NCI-H69 (cell line): ENCODE measurements around the gene MORN1.
"Not testable (repeated sequence)": the region's sequence is repeated elsewhere in the genome, so short reads cannot be mapped to it uniquely, and the experiment has no call there.

ENCODE experiments used
- DNase-seq: peaks from one replicate; lab custom pipeline; 2025; lab: John Stamatoyannopoulos, UW

The MORN1 gene

GRCh38 chr1:2339206-2340085, 51.9 kb downstream of the MORN1 start:
- no peak for DNase-seq

DNA sequence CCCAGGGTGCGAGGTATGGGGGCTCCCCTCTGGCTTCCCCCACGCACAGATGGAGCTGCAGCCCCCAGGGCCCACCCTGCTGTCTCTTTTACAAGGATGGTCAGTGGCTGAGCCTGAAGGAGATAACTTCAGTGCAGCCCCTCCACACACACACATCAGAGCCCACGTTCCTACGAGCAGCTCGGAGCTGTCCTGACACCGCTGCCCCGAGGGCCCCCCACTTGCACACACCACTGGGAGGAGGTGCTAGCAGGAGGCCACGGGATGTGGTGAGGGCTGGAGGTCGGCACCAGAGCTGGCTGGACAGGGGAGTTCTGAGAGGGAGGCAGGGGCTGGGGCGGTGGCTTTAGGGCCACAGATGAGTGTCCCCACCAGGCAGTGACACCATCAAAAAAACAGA, 53.9 kb downstream of the MORN1 start:
- no peak for DNase-seq

DNA sequence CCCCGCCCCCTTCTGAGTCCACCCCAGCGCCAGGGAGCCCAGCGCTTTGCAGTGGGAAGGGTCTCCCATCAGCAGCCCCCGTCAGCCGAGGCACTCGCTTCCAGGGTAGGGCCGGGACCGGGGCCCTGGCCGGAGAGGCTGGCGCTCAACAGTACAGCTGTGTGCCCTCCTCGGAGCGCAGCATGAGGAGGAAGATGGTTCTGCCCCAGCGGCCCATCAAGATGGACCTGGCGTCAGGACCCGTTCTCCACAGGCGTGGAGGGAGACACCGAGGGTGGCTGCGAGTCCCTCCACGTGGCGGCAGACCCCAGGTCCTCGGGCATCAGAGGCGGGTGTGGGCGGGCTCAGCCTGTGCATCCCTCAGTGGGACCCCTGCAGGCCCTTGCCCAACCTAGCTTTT, 54.3 kb downstream of the MORN1 start:
- DNase-seq = no peak

DNA sequence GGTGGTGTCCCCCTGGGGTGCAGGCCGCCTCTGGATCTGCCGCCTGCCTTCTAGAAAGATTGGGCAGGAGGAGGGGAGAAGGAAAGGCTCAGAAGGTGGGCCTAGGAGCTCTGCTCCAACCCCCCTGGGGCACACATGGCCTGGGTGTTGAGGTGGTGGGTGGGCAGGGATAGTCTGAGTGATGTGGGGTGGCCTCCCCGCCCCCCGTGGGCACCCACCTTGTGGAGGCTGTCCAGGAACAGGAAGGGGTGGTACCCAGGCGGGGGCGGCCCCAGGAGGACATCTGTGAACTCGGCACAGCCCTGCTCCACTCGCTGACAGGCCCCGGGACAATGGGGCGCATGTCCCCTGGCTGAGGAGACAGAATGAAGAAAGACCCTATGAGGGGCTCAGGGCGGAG, 54.9 kb downstream of the MORN1 start:
- no peak for DNase-seq

GRCh38 chr1:2335721-2336455, 55.5 kb downstream of the MORN1 start:
- DNase-seq = peak; percentile 42

DNA sequence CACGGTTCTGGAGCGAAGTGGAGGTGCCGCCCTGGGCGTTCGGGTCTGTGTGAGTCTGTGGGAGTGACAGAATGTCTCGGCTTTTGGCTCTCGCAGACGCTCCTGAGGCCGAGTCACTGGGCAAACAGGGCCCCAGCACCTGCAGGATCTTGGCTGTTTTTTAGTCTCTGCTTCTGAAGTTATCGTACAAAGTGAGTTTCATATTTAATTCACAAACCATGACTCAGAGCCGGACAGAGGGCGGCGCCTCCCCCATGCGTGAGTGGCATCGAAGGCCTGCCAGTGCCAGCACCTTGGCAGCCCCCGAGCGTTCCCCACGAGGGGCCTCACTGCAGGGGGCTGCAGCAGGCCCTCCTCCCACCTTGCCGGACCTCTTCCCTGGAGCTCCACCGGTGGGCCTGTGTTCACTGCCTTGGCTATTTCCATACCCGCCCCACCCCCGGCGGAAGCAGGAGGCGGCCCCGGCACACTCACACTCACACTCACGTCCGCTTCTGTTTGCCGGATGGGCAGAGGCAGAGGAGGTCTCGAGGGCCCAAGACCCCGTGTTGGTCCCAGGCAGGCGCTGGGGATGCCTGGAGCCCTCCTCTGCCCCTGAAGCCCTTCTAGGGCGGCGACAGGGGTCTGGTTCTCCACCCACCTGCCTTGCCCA, 56.3 kb downstream of the MORN1 start:
- no peak for DNase-seq

GRCh38 chr1:2334366-2334765, 57.0 kb downstream of the MORN1 start:
- DNase-seq = no peak

GRCh38 chr1:2331580-2331979, 59.8 kb downstream of the MORN1 start:
- DNase-seq = not testable (repeated sequence)

DNA sequence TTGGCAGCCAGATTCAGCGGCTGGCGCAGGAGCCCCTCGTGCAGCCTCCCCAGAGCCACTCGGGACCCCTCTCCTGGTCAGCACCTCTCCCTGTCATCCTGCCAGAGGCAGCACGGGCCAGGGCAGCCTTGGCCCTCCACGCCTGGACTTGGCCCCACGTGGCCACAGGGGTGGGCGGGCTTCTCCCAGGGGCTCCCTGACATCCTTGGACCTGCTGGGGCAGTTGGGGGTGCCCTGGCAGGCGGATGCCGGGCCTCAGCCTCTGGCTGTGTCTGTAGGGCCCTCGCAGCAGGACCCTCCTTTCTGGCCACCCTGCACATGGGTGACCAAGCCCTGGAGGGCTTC, 60.2 kb downstream of the MORN1 start:
- DNase-seq = no peak

DNA sequence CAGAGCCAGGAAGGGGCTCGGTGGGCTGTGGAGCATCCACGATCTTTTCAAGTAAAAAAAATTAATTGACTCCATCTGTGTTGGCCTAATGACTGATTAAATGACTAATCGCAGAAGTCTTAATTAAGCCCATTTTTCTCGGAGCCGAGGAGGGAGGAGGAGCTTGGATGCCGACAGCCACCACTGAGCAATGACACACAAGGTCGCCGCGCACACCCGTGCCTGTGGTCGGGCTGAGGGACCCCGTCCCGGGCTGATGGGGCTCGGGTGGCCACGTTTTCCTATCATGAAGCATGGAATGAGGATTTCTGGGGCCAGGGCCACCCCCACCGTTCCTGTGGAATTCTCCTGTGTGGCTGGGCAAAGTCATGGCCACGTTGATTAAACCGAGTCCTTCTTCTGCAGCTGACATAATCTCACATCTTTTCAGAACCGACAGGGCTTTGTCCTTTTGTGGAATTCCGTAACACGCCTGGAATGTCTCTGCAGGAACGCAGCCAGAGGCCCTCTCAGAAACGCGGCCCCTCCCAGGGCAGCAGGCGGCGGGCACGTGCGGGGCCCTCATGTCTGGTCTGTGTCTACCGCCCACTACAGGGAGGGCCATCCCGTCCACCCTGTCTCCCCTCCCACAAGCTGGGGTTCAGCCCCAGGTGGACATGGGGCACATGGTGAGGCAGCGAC, 60.7 kb downstream of the MORN1 start:
- no peak for DNase-seq

DNA sequence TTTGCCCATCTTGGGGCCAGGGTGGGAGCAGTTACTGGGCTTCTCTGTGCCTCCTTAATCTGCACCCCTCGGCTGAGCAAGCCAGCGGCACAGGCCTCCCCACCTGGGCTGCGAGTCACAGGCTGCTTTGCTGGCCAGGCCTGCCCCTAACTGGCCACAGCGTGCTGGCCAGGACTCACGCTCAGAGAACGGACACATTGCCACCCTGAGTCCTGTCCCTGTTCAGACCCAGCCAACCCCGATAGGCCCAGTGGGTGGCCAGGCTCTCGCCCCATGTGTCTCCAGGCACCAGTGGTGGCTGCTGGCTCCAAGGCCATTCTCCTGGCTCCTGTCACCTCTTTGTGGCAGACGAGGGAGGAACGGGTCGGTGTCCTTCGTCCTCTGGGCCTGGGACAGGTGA, 61.3 kb downstream of the MORN1 start:
- no peak for DNase-seq

- peak; percentile 31 for DNase-seq
Observed at GRCh38 chr1:2328676-2329455, 62.5 kb downstream of the MORN1 start.

DNA sequence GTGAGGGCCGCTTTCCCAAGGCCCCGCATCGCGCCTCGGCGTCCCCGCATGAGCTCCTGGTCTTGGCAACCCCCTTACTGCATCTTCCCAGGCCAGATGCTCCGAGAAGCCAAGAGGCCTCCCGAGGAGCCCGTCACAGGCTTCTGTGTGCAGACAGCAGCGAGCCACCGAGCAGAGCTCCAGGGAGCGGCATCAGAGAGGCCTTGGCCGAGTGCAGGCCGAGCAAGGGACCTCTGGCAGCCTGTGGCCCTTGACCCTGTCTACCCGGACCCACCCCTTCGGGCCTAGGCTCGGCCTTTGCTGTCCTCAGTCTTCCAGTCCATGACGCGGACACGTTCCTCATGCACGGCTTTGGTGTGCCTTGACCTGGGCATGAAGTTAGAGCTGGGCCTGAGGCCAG, 63.5 kb downstream of the MORN1 start:
- DNase-seq = no peak

- not testable (repeated sequence) for DNase-seq
Observed at GRCh38 chr1:2327162-2327561, 64.2 kb downstream of the MORN1 start.

- peak; percentile 5 for DNase-seq
Observed at GRCh38 chr1:2326524-2326923, 64.8 kb downstream of the MORN1 start.

GRCh38 chr1:2324553-2325366, 66.6 kb downstream of the MORN1 start:
- DNase-seq = no peak

DNA sequence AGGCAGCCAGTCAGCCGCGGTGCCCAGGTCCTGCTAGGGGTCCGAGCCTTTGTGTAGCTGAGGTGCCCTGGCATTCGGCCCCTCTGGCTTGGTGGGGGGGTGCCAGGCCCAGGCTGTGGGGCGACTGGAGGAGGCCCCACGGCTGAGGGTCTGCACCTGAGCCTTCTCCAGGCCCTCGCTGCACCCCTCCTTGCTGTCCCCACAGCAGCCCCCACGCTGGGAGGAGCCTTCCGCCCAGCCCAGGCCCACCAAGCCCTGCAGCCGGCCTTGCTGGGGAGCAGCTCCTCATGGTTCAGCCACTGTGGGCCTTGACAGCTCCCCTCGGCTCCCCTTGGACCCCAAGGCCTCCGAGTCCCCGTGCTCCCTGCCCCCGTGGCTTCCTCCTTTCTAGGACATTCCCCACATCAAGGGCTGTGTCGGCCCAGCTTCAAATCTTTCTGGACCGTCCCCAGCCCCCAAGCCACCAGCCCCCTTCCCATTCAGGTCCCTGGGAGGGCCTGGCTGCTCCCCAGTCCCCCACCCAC, 67.8 kb downstream of the MORN1 start:
- DNase-seq = no peak

DNA sequence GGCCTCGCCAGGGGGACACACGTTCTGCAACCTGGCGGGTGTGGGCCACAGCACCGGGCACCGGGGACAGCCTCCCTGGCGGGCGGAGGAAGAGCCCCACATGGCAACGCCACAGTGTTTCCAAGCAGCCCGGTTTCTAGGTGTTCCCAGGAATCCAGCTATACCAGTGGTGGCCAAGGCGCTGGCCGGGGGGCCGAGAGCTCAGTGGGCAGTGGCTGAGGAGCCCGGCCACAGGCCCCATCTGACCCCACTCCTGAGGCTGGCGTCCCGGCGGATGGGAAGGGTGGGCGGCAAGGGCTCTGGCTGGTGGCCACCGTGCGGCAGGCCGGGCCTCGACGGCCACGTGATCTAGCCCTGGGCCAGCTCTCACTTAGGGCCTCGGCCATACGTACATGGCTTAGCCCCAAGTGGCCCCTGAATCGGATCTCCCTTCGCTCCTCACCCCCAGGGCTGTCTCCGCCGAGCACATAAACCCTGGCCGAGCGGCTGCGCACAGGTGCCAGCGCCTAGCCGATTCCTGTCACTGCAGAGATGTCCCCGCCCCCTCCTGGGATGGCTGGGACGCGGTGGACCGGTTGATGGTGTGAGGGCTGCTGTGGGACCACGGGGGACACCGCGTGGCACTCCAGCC, 68.7 kb downstream of the MORN1 start:
- no peak for DNase-seq

DNA sequence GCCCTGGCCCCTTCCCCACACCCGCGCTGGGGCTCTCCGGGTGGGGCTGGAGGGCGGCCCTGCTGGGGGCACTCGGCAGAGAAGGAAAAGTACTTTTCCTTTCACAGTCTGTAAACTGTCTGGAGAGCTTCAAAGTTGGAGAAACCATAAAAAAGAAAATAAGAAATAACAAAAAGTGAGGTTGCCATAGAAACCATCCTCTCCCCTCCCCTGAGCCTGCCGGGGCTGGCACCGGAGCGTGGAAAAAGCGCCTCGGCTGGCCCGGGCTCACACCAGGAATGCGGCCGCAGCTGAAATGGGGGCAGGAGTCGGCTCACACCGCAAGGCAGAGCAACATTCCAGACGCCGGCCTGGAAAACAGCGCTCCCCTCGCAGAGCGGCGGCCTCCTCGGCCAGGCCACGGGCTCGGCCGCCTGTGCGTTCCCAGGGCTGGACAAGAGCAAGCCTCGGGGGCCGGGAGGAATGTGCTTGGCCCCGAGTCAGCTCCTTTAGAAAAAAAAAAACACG, 69.2 kb downstream of the MORN1 start:
- peak; percentile 8 for DNase-seq
